Measurements from ENCODE around the gene SLC7A8. TPM values are rescaled to one million over a fixed set of nuclear protein-coding genes. Genes with fewer than 3 reads are reported as not detected.
"Not testable (repeated sequence)": the region's sequence is repeated elsewhere in the genome, so short reads cannot be mapped to it uniquely, and the experiment has no call there.

SLC7A8 gene
- total RNA-seq, 2 experiments from 2014 or later = 1.5 to 1.9 TPM

- intact Hi-C loops (cut with micrococcal nuclease) = no loop called here
- POLR2A ChIA-PET = interaction anchor here (0.9 to 1.2 kb wide), 3 partner anchors 18 to 27 kb away, joined by 3 to 4 read pairs (median 3); partner anchors contain the start of genes ACIN1 and C14orf119
- no peak for ATAC-seq
- Mint-ChIP-seq H3K27me3 (no peaks in the 10 kb centered on the region), H3K9me3 (no peaks in the 10 kb centered on the region), H3K36me3 (ENCODE audit: low read depth) (no peaks in the 10 kb centered on the region), H3K4me3 (no peak overlapping the region), H3K27ac (no peak overlapping the region), H3K4me1 (ENCODE audit: low read depth) (peaks cover 18% of the 10 kb centered on the region)
- TF ChIP-seq CTCF (IDR thresholded peaks at IDR 0.05) = no peak
- DNase-seq = no peak
- CTCF ChIA-PET = interaction anchor here (1.5 to 5.1 kb wide), 4 partner anchors 7 to 73 kb away, joined by 3 to 41 read pairs (median 7); no protein-coding TSS in a partner anchor
Measured at GRCh38 chr14:23113431-23114119, 69.9 kb downstream of the SLC7A8 start.

GRCh38 chr14:23112359-23113178 lies 70.9 kb downstream of the SLC7A8 start:
- CTCF ChIA-PET = interaction anchor here (1.0 to 5.1 kb wide), 10 partner anchors 8 to 141 kb away, joined by 3 to 41 read pairs (median 6); no protein-coding TSS in a partner anchor
- Mint-ChIP-seq H3K9me3 (no peaks in the 10 kb centered on the region), H3K27ac (no peak overlapping the region), H3K27me3 (no peaks in the 10 kb centered on the region), H3K4me3 (no peak overlapping the region), H3K36me3 (ENCODE audit: low read depth) (no peaks in the 10 kb centered on the region), H3K4me1 (ENCODE audit: low read depth) (peaks cover 10% of the 10 kb centered on the region)
- ATAC-seq = no peak
- TF ChIP-seq CTCF (IDR thresholded peaks at IDR 0.05) = no peak
- DNase-seq = no peak
- intact Hi-C loops (cut with micrococcal nuclease) = no loop called here
- POLR2A ChIA-PET = interaction anchor here (0.9 to 1.6 kb wide), 4 partner anchors 13 to 54 kb away, joined by 3 to 4 read pairs (median 4); partner anchors contain the start of genes ACIN1 and C14orf119

- ChIA-PET POLR2A (interaction anchor here (0.6 to 1.6 kb wide), 2 partner anchors 11 to 32 kb away, joined by 3 to 4 read pairs; no protein-coding TSS in a partner anchor), CTCF (interaction anchor here (0.8 to 5.1 kb wide), 9 partner anchors 10 to 125 kb away, joined by 3 to 41 read pairs (median 17); no protein-coding TSS in a partner anchor)
- Mint-ChIP-seq H3K9me3 (no peaks in the 10 kb centered on the region), H3K27me3 (no peaks in the 10 kb centered on the region), H3K4me1 (ENCODE audit: low read depth) (peaks cover 5% of the 10 kb centered on the region), H3K36me3 (ENCODE audit: low read depth) (no peaks in the 10 kb centered on the region), H3K27ac (no peak overlapping the region), H3K4me3 (no peak overlapping the region)
- no peak for TF ChIP-seq CTCF (IDR thresholded peaks at IDR 0.05)
- DNase-seq (no peak), ATAC-seq (no peak)
- intact Hi-C loops (cut with micrococcal nuclease) = no loop called here
Measured at GRCh38 chr14:23110579-23111365, 72.7 kb downstream of the SLC7A8 start.

GRCh38 chr14:23109769-23110168 lies 73.7 kb downstream of the SLC7A8 start:
- intact Hi-C loops (cut with micrococcal nuclease) = no loop called here
- H3K27me3 Mint-ChIP-seq = no peaks in the 10 kb centered on the region
- peaks cover under 1% of the 10 kb centered on the region for H3K4me1 Mint-ChIP-seq (ENCODE audit: low read depth)
- no peak overlapping the region for H3K4me3 Mint-ChIP-seq
- H3K27ac Mint-ChIP-seq = no peak overlapping the region
- TF ChIP-seq CTCF (IDR thresholded peaks at IDR 0.05) = peak; percentile 0
- H3K9me3 Mint-ChIP-seq = no peaks in the 10 kb centered on the region
- ChIA-PET CTCF (interaction anchor here (1.1 to 5.1 kb wide), 9 partner anchors 10 to 270 kb away, joined by 4 to 41 read pairs (median 17); partner anchors contain the start of gene ACIN1), POLR2A (interaction anchor here (0.6 to 1.7 kb wide), 2 partner anchors 15 to 33 kb away, joined by 3 to 4 read pairs; partner anchors contain the start of genes ACIN1 and C14orf119)
- ATAC-seq = no peak
- no peaks in the 10 kb centered on the region for H3K36me3 Mint-ChIP-seq (ENCODE audit: low read depth)
- no peak for DNase-seq

- H3K4me1 Mint-ChIP-seq (ENCODE audit: low read depth); H3K27ac Mint-ChIP-seq; DNase-seq; ATAC-seq; H3K4me3 Mint-ChIP-seq; H3K36me3 Mint-ChIP-seq (ENCODE audit: low read depth); intact Hi-C loops (cut with micrococcal nuclease); H3K9me3 Mint-ChIP-seq; H3K27me3 Mint-ChIP-seq: not testable (repeated sequence)
- ChIA-PET CTCF (interaction anchor here (0.6 to 4.9 kb wide), 8 partner anchors 9 to 125 kb away, joined by 3 to 35 read pairs (median 10); partner anchors contain the start of genes ACIN1 and C14orf119), POLR2A (interaction anchor here (0.7 to 1.7 kb wide), 2 partner anchors 13 to 42 kb away, joined by 4 read pairs; partner anchors contain the start of genes ACIN1 and C14orf119)
Measured at GRCh38 chr14:23108169-23108568, 75.3 kb downstream of the SLC7A8 start.

GRCh38 chr14:23107620-23108019 lies 75.8 kb downstream of the SLC7A8 start:
- H3K27ac Mint-ChIP-seq; H3K9me3 Mint-ChIP-seq; H3K4me1 Mint-ChIP-seq (ENCODE audit: low read depth); H3K4me3 Mint-ChIP-seq; DNase-seq; H3K27me3 Mint-ChIP-seq; ATAC-seq; H3K36me3 Mint-ChIP-seq (ENCODE audit: low read depth); intact Hi-C loops (cut with micrococcal nuclease); POLR2A ChIA-PET: not testable (repeated sequence)
- CTCF ChIA-PET = interaction anchor here (3.0 kb wide), 1 partner anchor 39 kb away, joined by 20 read pairs; no protein-coding TSS in a partner anchor
